ENCODE results near the gene SIRT4. TPM values are rescaled to one million over a fixed set of nuclear protein-coding genes. Genes with fewer than 3 reads are reported as not detected.

Gene SIRT4
- total and polyA plus RNA-seq, 2 of the 8 experiments (the other 6 are each of a cell fraction or from before 2014, with no cell fraction given): 3.8 to 4.1 TPM

DNA sequence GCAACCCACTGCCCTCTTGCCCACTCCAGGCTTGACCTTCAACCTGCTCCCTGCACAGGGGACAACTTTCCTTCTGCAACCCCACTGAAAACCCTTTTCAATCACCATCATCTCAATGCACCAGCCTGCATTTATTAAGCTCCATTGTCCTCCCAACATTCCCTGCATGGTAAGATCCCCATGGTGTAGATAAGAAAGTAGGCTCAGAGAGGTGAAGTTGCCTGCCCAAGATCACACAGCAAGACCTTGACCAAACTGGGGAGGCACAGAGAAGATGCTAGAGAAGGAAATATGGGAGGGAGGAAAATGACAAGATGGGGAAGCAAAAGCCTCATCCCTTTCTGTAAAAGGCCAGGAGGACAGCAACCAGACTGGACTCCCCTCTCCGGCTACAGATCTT is 57.0 kb downstream of the SIRT4 start:
- H3K27me3 ChIP-seq (replicated peaks in 1 of 4; ENCODE audit: control insufficient read depth in 3 of 4, extremely low read depth in 1 of 4, insufficient read depth in 3 of 4, low read length in 3 of 4): no peaks in the 10 kb centered on the region
- H3K4ac ChIP-seq (replicated peaks; ENCODE audit: insufficient read length, low read depth, low read length): no peak overlapping the region
- H4K91ac ChIP-seq (replicated peaks; ENCODE audit: insufficient read length, low read length): peak overlapping the region; percentile 80
- TF ChIP-seq SUZ12 (IDR thresholded peaks at IDR 0.05; ENCODE audit: low read length) (no peak), BCL11A (IDR thresholded peaks at IDR 0.05; ENCODE audit: low read depth in 2 of 2, low read length in 2 of 2) (no peak), SIN3A (conservative IDR thresholded peaks at IDR 0.05 in 1 of 2, IDR thresholded peaks at IDR 0.05 in 1 of 2; ENCODE audit: low read depth in 1 of 2, low read length in 2 of 2) (peak in 1 of 2 experiments; percentile 11; a peak in 1 of 4 replicates)
- TF ChIP-seq, protein P1, sequence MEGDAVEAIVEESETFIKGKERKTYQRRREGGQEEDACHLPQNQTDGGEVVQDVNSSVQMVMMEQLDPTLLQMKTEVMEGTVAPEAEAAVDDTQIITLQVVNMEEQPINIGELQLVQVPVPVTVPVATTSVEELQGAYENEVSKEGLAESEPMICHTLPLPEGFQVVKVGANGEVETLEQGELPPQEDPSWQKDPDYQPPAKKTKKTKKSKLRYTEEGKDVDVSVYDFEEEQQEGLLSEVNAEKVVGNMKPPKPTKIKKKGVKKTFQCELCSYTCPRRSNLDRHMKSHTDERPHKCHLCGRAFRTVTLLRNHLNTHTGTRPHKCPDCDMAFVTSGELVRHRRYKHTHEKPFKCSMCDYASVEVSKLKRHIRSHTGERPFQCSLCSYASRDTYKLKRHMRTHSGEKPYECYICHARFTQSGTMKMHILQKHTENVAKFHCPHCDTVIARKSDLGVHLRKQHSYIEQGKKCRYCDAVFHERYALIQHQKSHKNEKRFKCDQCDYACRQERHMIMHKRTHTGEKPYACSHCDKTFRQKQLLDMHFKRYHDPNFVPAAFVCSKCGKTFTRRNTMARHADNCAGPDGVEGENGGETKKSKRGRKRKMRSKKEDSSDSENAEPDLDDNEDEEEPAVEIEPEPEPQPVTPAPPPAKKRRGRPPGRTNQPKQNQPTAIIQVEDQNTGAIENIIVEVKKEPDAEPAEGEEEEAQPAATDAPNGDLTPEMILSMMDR (IDR thresholded peaks at IDR 0.05; ENCODE audit: control extremely low read depth in 1 of 3, insufficient read depth in 1 of 3, low read depth in 1 of 3, low read length in 3 of 3): no peak
- peaks cover 0 to 5% of the 10 kb centered on the region in 2 experiments; a peak in 2 of 4 replicates for H3K79me2 ChIP-seq (ENCODE audit: control insufficient read depth in 1 of 2, insufficient read depth in 2 of 2, low read length in 2 of 2)
- no peak overlapping the region for H3K14ac ChIP-seq (ENCODE audit: insufficient read length)
- no peaks in the 10 kb centered on the region for H3K9me3 ChIP-seq (ENCODE audit: insufficient read depth in 2 of 2, low read depth in 1 of 2, low read length in 1 of 2)
- peak overlapping the region in 1 of 2 experiments; percentile 21; a peak in 2 of 4 replicates for H3K4me2 ChIP-seq (ENCODE audit: insufficient read depth in 1 of 2, low read depth in 2 of 2, low read length in 2 of 2)
- H3K79me1 ChIP-seq (ENCODE audit: low read depth, low read length): 0 out of 2 replicates have a peak, but pooled peaks cover 2% of the 10 kb centered on the region
- no peak overlapping the region for H2BK120ac ChIP-seq (replicated peaks; ENCODE audit: low read depth, low read length)
- H4K8ac ChIP-seq (ENCODE audit: extremely low read depth, insufficient read depth, low read length): no peak overlapping the region
- H2BK15ac ChIP-seq (ENCODE audit: low read length): peak overlapping the region; percentile 55
- H2BK5ac ChIP-seq (ENCODE audit: low read depth, low read length): peak overlapping the region; percentile 88
- H3K27ac ChIP-seq (ENCODE audit: low read depth, low read length): peak overlapping the region; percentile 50
- H2BK20ac ChIP-seq (ENCODE audit: low read length): peak overlapping the region; percentile 72; the same call in 1 of the 2 replicates
- peak overlapping the region; percentile 91; the same call in 1 of the 2 replicates for H2AK5ac ChIP-seq (ENCODE audit: low read depth, low read length)
- WGBS, 2 experiments (ENCODE audit: extremely low coverage in 1 of 2, insufficient coverage in 1 of 2, insufficient read length in 1 of 2, insufficient replicate concordance in 2 of 2, low coverage in 1 of 2, low lambda C conversion rate in 2 of 2, missing lambda C conversion rate in 1 of 2): 94% methylated on average over 1 of the region's 1 CpG; no CpG with 5 or more reads in 1 of the 2 experiments
- FAIRE-seq (no peak), DNase-seq (ENCODE audit: low read depth in 1 of 2, low spot score in 2 of 2) (no peak)
- H3K23me2 ChIP-seq (ENCODE audit: low read depth, low read length): peaks cover 3% of the 10 kb centered on the region; the same call in 1 of the 2 replicates
- peak overlapping the region; percentile 64; the same call in 1 of the 2 replicates for H3K18ac ChIP-seq (ENCODE audit: extremely low read depth, low read length)
- H3K36me3 ChIP-seq (ENCODE audit: control insufficient read depth in 2 of 4, insufficient read depth in 4 of 4, low read length in 3 of 4): peaks cover 21 to 57% (median 25%) of the 10 kb centered on the region in 4 experiments
- peak overlapping the region; percentile 35 for H4K5ac ChIP-seq (ENCODE audit: insufficient read length, low read depth, low read length)
- no peak overlapping the region for H3K9ac ChIP-seq (replicated peaks in 1 of 4; ENCODE audit: extremely low read depth in 1 of 4, low read depth in 3 of 4, low read length in 3 of 4)
- no peak overlapping the region for H3K4me3 ChIP-seq (ENCODE audit: extremely low read depth in 1 of 4, insufficient read depth in 2 of 4, low read depth in 3 of 4, low read length in 4 of 4)
- peaks cover 3 to 12% of the 10 kb centered on the region in 2 experiments for H4K20me1 ChIP-seq (replicated peaks in 1 of 2; ENCODE audit: control insufficient read depth in 1 of 2, insufficient read depth in 2 of 2, low read length in 2 of 2)
- no peak overlapping the region for H3K56ac ChIP-seq (replicated peaks; ENCODE audit: insufficient read length, low read depth, low read length)
- POLR2A ChIA-PET (ENCODE audit: partially characterized antibody): interaction anchor here (0.7 to 9.2 kb wide), 7 partner anchors 8 to 108 kb away, joined by 3 to 78 read pairs (median 5); partner anchors contain the start of gene MSI1
- CTCF ChIA-PET (ENCODE audit: partially characterized antibody): interaction anchor here (0.7 to 12.5 kb wide), 10 partner anchors 8 to 133 kb away, joined by 3 to 310 read pairs (median 3); partner anchors contain the start of gene COX6A1
- no peak overlapping the region for H2AFZ ChIP-seq (ENCODE audit: low read length)
- H2BK12ac ChIP-seq (ENCODE audit: low read depth, low read length): peak overlapping the region; percentile 90
- H3K4me1 ChIP-seq (replicated peaks in 1 of 4; ENCODE audit: control insufficient read depth in 3 of 4, insufficient read depth in 4 of 4, low read length in 3 of 4): peaks cover 18 to 34% (median 26%) of the 10 kb centered on the region in 4 experiments
- no peak overlapping the region for H3K23ac ChIP-seq (ENCODE audit: insufficient read length)

Data from H1 (cell line).